Ascending aorta (tissue), 2 donors: ENCODE results near the gene WNT5A. TPM values are rescaled to one million over a fixed set of nuclear protein-coding genes. Genes with fewer than 3 reads are reported as not detected.

ENCODE experiments used
- DNase-seq, 2 donors: peaks; one replicate each; pipeline ENCODE4 v3.0.0-alpha.2; 2019; ENCODE audit warnings: low spot score in 2 of 2
- H3K27ac ChIP-seq, 2 donors: fragments of 200-600 bp; sonication (generic); one replicate each; pipeline ENCODE4 v1.5.1; 2016 to 2017; ENCODE audit warnings: mild to moderate bottlenecking in 1 of 2
- H3K27me3 ChIP-seq: fragments of 200-600 bp; sonication (generic); one replicate; pipeline ENCODE4 v1.5.1; 2017
- H3K36me3 ChIP-seq, 2 donors: fragments of 200-600 bp; sonication (generic); one replicate each; pipeline ENCODE4 v1.5.1; 2016
- H3K4me1 ChIP-seq, 2 donors: fragments of 200-600 bp; sonication (generic); one replicate each; pipeline ENCODE4 v1.5.1; 2016 to 2017; ENCODE audit warnings: mild to moderate bottlenecking in 1 of 2
- H3K4me3 ChIP-seq, 2 donors: fragments of 200-600 bp; sonication (generic); one replicate each; pipeline ENCODE4 v1.5.1; 2016 to 2017; ENCODE audit warnings: mild to moderate bottlenecking in 1 of 2
- H3K9me3 ChIP-seq, 2 donors: fragments of 200-600 bp; sonication (generic); one replicate each; pipeline ENCODE4 v1.5.1; 2016
- CTCF ChIP-seq, 3 experiments: fragments of 200-600 bp in 2 of 3; fragments of 450-650 bp in 1 of 3; sonication (generic) in 2 of 3; IDR thresholded peaks; one replicate each; pipeline ENCODE4 v1.5.1; 2016 to 2019; ENCODE audit warnings: antibody characterized with exemption in 3 of 3, mild to moderate bottlenecking in 1 of 3, moderate library complexity in 1 of 3
- intact Hi-C: fragments of 100-400 bp; cut with DNase I; formaldehyde crosslinking; loops from one replicate; pipeline ENCODE4 v1.15.1; 2023
- total RNA-seq: library from RNA; depleted of rRNA; stranded (reverse); fragments of >200 nt; gene quantifications from one replicate; pipeline ENCODE4 v1.1.0, GENCODE V29; 2016

WNT5A gene
- total RNA-seq, 1 donor from 2014 or later, result 11.3 TPM

GRCh38 chr3:55521064-55521737 lies 34.1 kb upstream of the WNT5A start:
- TF ChIP-seq CTCF (IDR thresholded peaks at IDR 0.05), result no peak
- intact Hi-C loops, result no loop called here

GRCh38 chr3:55519019-55519418 lies 31.9 kb upstream of the WNT5A start:
- no peak for TF ChIP-seq CTCF (IDR thresholded peaks at IDR 0.05)
- intact Hi-C loops, result no loop called here
- DNase-seq, result no peak
- no peak overlapping the region for H3K27ac ChIP-seq
- no peaks in the 10 kb centered on the region for H3K9me3 ChIP-seq
- no peak overlapping the region for H3K4me3 ChIP-seq
- H3K4me1 ChIP-seq, result no peaks in the 10 kb centered on the region
- H3K36me3 ChIP-seq, result no peaks in the 10 kb centered on the region
- no peaks in the 10 kb centered on the region for H3K27me3 ChIP-seq

More at GRCh38 chr3:55521064-55521737, 34.1 kb upstream of the WNT5A start:
- H3K4me3 ChIP-seq, result no peak overlapping the region
- H3K27ac ChIP-seq, result no peak overlapping the region
- H3K36me3 ChIP-seq, result no peaks in the 10 kb centered on the region
- no peak for DNase-seq
- H3K4me1 ChIP-seq, result no peaks in the 10 kb centered on the region
- H3K9me3 ChIP-seq, result no peaks in the 10 kb centered on the region
- no peaks in the 10 kb centered on the region for H3K27me3 ChIP-seq

- Histone ChIP-seq H3K9me3 (no peaks in the 10 kb centered on the region), H3K4me3 (no peak overlapping the region), H3K27me3 (no peaks in the 10 kb centered on the region), H3K36me3 (no peaks in the 10 kb centered on the region), H3K4me1 (no peaks in the 10 kb centered on the region), H3K27ac (no peak overlapping the region)
- DNase-seq, result no peak
- TF ChIP-seq CTCF (IDR thresholded peaks at IDR 0.05), result no peak
- intact Hi-C loops, result no loop called here
Observed at GRCh38 chr3:55518451-55518850, 31.3 kb upstream of the WNT5A start.

- Histone ChIP-seq H3K4me1 (no peaks in the 10 kb centered on the region), H3K9me3 (no peaks in the 10 kb centered on the region), H3K27me3 (no peaks in the 10 kb centered on the region), H3K36me3 (no peaks in the 10 kb centered on the region), H3K4me3 (no peak overlapping the region), H3K27ac (no peak overlapping the region)
- DNase-seq, result no peak
- no peak for TF ChIP-seq CTCF (IDR thresholded peaks at IDR 0.05)
- intact Hi-C loops, result no loop called here
Observed at GRCh38 chr3:55516392-55517030, 29.4 kb upstream of the WNT5A start.

GRCh38 chr3:55515550-55516246 lies 28.6 kb upstream of the WNT5A start:
- H3K36me3 ChIP-seq, result no peaks in the 10 kb centered on the region
- H3K4me3 ChIP-seq, result no peak overlapping the region
- intact Hi-C loops, result no loop called here
- no peak for DNase-seq
- H3K27ac ChIP-seq, result no peak overlapping the region
- no peaks in the 10 kb centered on the region for H3K27me3 ChIP-seq
- H3K4me1 ChIP-seq, result no peaks in the 10 kb centered on the region
- H3K9me3 ChIP-seq, result no peaks in the 10 kb centered on the region
- TF ChIP-seq CTCF (IDR thresholded peaks at IDR 0.05), result no peak
